Measurements from ENCODE around the gene POLR1H.

GRCh38 chr6:30060606-30061091 is 416 bp upstream of the POLR1H start:
- TF ChIP-seq POLR2AphosphoS5 (IDR thresholded peaks at IDR 0.05) (no peak), CTCF (IDR thresholded peaks at IDR 0.05) (no peak), POLR2A (IDR thresholded peaks at IDR 0.05) (no peak), EP300 (IDR thresholded peaks at IDR 0.05) (no peak)
